ENCODE results near the gene PRELID3B.
"Not testable (repeated sequence)": the region's sequence is repeated elsewhere in the genome, so short reads cannot be mapped to it uniquely, and the experiment has no call there.

PRELID3B gene

GRCh38 chr20:59047938-59048680 is 5.5 kb upstream of the PRELID3B start:
- DNase-seq: no peak

GRCh38 chr20:59046862-59047261 is 4.3 kb upstream of the PRELID3B start:
- no peak for DNase-seq

DNA sequence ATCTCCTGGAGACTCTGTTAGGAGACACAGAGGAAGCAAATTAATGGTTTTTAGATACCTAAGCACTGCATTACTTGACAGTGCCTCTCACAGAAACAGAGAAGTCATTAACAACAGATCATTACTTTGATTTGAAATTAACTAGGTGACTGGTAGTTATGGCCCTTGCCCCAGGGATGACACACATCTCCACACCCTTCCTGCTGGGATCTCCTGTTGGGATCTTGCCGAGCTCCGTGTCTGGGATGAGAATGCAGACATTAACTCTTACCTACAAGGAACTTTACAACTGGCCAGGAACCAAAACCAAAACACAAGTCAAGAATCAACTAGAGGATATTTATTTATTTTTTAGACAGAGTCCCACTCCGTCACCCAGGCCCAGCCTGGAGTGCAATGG is 2.2 kb upstream of the PRELID3B start:
- DNase-seq: no peak

GRCh38 chr20:59044295-59044694 is 1.7 kb upstream of the PRELID3B start:
- no peak for DNase-seq

DNA sequence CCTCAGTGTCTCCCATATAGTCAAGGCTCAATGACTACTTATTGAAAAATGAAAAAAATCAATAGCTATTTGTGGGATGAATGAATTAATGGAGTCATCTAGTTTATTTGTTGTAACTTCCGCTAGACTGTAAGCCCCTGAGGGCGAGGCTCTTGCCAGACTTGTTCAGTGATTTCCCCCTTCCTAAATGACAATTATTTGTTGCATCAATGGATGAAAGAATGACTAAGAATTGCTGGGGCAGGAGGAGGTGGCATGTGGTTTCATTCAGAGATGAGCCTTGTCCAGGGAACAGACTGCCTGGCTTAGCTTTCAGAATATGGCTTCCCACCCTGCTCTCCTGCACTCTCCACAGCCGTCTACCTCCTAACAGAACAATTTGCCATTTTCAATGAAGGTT is 1.1 kb upstream of the PRELID3B start:
- no peak for DNase-seq

GRCh38 chr20:59042796-59043631 is 428 bp upstream of the PRELID3B start:
- peak; percentile 83 to 93 (median 86) for DNase-seq

DNA sequence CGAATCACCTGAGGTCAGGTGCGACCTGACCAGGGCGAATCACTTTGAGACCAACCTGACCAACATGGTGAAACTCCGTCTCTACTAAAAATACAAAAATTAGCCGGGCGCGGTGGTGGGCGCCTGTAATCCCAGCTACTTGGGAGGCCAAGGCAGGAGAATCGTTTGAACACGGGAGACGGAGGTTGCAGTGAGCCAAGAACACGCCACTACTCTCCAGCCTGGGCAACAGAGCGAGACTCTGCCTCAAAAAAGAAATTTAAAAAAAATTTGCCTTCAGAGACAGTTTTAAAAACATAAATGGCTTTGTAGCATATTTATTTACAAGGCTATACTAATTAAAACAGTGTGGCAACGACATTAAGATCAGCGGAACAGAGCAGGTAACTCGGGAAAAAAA is 1.1 kb downstream of the PRELID3B start:
- not testable (repeated sequence) for DNase-seq

DNA sequence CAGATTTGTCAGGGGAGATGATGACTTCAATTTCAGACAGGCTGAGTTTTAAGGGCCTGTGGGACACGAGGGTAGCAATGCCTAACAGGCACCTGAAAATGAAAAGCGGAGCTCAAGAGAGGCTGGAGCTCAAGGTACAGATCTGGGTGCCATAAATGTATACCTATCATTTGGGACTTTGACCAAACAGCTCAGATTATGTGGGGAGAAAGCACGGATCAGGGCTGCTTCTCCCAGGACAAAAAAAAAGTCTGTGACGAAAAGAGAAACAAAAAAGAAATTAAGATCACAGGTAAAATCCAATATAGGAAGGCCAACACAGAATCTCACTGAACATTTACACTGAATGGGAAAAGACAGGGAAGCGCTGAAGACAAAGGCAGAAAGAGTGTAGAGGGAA is 1.9 kb downstream of the PRELID3B start:
- DNase-seq: no peak

GRCh38 chr20:59039233-59039632 is 3.4 kb downstream of the PRELID3B start:
- DNase-seq: no peak

GRCh38 chr20:59037386-59037785 is 5.2 kb downstream of the PRELID3B start:
- DNase-seq: no peak

GRCh38 chr20:59035381-59035780 is 7.2 kb downstream of the PRELID3B start:
- no peak for DNase-seq

DNA sequence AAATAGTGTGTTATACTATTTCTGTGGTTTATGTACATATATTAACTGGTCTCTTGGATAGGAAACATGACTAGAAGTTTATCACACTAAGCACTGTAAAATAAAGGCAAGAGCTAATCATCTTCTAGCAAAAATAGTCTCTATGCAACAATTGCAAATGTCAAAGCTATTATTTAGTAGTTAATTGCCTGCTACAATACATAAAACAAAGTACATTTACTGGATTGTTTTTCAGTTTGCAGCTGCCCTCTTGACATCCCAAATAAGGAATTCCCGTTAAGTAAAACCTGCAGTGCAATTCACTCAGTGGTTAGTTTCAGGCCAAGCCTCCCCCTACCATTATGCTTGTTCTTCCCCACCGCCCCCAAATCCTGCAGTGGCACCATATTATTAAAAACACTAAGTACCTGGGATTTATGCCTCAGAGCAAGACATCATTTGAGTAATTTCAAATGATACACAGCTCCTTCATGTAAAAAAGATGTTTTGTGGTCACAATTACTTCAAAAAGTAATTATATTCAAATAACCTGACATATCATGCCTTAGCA is 8.9 kb downstream of the PRELID3B start:
- DNase-seq: no peak

DNA sequence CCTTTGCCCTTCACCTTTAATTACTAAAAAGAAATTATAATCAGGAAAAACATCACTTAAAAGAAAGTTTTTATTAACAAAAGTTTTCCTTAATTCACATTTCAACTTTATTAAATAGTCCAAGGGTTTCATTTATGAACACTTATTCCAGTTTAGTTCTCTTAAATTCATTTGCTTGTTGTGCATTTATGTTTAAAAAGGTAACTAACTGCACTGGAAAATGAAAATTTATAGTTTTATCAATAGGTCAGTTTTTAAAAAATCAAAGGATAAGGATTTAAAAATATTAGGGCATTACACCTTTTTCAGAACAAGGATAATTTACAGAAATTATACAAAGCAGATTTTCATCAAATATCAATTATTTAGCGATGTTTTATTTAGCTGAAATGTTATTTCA is 9.5 kb downstream of the PRELID3B start:
- no peak for DNase-seq

DNA sequence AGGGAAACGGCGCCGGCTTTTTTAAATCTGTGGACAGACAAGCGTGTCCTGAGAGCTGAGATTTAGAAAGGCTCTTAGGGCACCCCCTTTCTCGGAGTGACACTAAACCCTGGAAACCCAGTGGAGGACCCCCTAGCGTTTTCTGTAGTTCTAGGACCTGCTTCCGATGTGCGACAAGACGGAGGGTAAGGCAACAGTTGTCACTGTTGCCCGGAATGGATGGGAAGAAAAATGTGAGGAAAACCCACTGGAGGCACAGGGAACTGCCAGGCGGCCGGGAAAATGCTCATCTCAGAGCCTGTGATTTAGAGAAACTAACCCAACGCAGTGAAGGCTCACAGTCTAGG is 9.9 kb downstream of the PRELID3B start:
- DNase-seq: no peak

DNA sequence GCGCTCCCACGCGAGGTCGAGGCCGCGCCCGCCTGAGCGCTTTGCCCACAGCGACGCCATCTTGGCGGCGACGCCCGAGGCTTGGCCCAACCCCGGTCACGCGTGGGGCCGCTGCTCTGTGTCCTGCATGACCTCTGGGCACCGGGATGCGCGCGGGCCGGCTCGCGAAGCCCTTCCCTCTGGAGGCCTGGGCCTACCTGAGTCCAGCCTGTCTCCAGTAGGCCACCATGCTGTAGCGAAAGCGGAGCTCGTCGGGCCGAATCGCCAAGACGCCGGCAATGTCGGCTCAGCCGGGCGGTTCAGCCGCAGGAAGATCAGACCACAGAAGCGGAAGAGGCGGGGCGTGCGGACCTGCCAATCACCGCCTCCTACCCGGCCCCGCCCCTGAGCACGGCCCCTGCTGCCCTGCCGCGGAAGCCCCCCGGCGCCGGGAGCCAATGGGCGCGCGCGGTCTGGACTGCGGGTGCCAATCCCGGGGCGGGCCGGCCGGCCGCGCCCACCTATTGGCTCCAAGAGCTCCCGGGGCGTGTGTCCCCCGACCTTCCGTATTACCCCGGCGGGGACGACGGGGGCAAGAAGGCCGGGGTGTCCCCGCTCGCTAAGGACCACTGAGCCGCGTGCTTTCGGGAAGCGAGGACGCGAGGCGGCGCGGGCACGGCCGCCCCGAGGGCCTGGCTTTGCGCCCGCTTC is 10.4 kb downstream of the PRELID3B start, which contains the start of gene ATP5F1E:
Gene ATP5F1E (minus strand): TSS at position 313 of the 690 bp plus-strand sequence. CDS start 84 bp downstream, at position 229.
- peak; percentile 86 to 97 (median 90) for DNase-seq

DNA sequence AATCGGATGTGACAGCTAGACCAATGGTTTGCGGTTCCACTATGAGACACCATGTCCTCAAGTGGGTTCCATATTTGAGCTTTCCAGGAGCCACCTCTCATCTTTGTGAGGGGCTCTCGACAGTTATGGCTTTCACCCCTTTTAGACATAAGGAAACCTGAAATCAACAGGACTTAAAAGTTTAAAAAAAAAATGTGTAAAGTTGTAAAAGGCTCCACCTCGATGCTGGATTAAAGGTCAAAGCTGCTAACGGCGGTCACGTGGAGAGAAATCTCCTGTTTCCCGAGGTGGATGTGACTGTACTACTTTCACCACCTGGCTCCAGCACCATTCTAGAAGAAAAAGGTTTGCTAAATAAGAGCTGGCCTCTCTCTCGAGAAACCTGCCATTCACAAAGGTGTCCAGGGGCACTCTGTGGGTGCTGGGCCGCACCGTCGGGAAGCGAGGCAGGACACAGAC is 11.0 kb downstream of the PRELID3B start:
- no peak for DNase-seq

- no peak for DNase-seq
Measured at GRCh38 chr20:59030911-59031563, 11.5 kb downstream of the PRELID3B start.

DNA sequence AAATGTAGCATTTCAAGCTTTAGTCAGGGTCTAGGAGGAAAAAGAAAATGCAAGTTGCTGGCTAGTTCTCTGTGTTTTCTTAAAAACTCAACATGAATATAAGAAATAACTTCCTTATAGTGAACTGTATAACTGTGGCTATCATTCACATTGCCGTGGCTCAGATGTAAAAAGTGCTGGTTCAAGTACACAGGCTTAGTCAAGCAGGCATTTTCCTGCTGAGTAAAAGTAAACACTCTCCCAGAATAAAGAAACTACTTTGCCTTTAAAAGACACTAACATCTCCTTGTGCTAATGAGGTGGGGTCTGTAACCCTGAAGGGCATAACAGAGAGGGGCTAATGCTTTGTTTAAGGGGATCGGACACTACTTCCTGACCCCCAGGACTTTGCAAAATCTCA is 13.8 kb downstream of the PRELID3B start:
- no peak for DNase-seq

DNA sequence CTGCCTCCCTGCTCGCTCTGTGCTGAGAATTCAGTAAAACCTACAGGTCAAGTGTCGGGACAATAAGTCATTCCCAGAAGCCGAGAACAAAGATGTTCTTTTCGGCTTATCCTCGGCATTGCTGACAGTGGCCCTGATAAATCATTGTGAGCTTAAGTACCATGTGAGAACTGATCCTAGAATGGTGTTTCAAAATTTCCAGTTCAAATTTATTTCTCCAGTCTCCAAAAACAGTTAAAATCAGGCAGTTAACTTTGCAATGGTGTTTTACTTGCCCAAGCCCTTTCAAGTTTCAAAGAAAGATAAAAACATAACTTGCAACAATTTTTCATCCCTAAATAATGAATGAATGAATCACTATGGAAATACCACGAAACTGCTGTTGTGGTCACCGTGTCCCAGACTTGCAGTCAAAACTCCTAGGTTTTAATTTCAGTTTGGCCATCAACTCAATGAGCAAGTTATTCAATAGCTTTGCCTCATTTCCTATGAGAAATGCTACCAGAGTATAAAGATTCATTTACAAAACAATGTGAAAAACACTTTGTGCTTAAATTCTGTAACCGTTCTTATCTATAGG is 14.8 kb downstream of the PRELID3B start:
- DNase-seq: no peak

- no peak for DNase-seq
Measured at GRCh38 chr20:59026904-59027740, 15.5 kb downstream of the PRELID3B start.

DNA sequence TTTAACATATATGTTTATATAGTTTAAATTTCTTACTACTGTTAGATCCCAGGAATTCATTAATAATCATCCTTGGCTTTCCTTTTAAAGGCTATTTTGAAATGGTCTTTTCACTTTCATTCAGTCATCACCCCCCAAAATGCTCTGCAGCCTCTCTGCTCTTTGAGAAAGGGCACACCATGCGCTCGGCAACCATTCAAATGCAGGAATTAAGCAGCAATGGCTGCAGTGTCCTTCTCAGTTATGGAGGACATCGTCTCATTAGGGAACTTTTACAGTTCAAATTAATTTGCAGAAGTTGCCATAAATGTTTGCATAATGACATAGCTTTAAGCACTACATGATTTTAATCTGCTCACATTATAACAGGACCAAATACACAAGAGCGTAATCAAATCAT is 17.1 kb downstream of the PRELID3B start:
- no peak for DNase-seq
